Hindlimb muscle (tissue), 1 donor: Measurements from ENCODE around the gene NF2. TPM values are rescaled to one million over a fixed set of nuclear protein-coding genes. Genes with fewer than 3 reads are reported as not detected.

Experiments
- DNase-seq: peaks from one replicate; pipeline ENCODE4 v3.0.0-alpha.2; 2013
- polyA plus RNA-seq: library from polyadenylated mRNA; unstranded; fragments of 120-200 nt; gene quantifications from one replicate; pipeline ENCODE4 v1.2.1, GENCODE V29; 2013; ENCODE audit not compliant: insufficient read length

NF2 gene
- polyA plus RNA-seq, 1 donor = 21.0 TPM

GRCh38 chr22:29703569-29704195 lies 100.2 kb downstream of the NF2 start:
- no peak for DNase-seq

GRCh38 chr22:29704528-29705285 lies 101.3 kb downstream of the NF2 start:
- no peak for DNase-seq

GRCh38 chr22:29705651-29706050 lies 102.2 kb downstream of the NF2 start:
- no peak for DNase-seq

DNA sequence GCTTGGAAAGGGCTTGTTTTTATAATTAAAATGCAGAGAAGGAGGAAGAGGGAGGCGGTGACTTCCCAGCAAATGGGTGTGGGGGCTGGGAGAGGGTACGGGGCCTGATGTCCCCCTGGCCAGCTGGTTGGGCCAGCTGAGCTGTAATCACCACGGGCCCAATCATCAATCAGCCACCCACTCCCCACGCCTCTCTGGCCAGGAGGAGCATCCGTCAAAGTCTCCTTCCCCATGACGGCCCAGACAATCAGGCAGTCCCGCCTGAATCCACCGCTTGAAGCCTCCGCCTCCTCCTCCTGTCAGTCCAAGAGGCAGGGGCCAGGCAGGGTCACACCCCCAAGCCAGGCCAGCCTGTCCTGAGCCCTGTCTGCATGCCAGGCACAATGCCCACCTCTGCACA lies 103.1 kb downstream of the NF2 start:
- DNase-seq = no peak

GRCh38 chr22:29707010-29707409 lies 103.6 kb downstream of the NF2 start:
- DNase-seq = no peak

- no peak for DNase-seq
Measured at GRCh38 chr22:29707471-29707870, 104.0 kb downstream of the NF2 start.

DNA sequence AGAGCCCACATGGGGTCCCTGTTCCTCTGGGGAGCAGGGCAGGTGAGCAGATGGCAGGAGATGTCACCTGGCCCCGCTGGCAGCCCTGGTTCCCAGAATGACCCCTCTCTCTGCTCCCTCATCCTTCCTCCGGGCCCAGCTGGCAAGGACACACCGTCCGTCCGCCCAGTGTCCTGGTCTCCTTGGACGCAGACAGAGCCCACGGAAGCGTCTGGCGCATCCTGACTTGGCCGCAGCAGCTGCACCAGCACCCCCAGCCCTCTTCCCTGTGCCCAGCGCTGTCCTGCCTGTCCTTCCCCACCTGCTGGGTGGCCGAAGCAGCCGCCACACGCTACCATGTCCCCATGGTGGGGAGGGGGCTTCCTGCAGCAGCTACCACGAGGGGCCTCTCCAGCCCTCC lies 106.8 kb downstream of the NF2 start:
- DNase-seq = no peak

DNA sequence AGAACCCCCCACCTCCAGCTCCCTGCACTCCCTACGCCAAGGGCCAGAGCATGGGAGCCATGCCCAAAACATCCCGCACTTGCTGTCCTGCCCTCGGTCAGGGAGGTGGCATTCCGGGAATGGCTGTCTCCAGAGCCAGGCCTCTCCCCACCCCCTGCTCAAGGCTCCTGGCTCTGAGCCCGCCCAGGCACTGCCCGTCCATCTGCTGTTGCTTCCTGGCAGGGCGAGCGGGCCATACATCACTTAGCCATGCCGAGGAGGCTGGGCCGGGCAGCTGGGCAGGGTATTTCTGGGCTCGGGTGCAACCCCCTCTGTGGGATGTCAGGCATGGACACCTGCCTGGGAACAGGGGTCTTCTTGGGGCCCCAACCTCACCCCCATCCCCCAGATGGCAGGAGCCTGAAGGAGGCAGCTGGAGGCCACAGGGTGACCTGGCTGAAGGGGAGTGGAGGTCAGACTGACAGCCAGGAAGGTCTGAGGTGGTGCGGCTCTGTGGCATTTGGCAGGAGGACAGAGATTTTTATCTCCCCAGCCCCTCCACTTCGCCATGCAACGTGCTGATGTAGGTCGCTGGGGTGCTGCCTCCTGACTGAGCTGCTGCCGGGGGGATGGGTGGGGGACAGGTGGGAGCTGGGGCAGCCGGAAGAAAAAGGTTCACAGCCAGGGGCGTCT lies 107.6 kb downstream of the NF2 start:
- DNase-seq = no peak

DNA sequence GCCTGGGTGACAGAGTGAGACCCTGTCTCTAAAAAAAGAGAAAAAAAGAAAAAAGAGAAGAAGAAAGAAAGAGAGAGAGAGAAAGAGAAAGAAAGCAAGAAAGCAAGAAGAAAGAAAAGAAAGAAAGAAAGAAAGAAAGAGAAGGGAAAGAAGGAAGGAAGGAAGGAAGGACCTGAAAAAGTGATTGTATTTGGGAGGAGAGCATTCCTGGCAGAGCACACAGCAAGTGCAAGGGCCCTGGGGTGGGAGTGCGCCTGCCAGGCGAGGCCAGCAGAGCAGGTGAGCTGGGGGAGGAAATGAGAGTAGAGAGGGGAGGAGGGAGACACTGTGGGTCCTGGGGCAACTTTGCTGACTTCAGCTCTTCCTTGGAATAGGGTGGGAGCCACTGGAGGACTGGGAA lies 108.7 kb downstream of the NF2 start:
- no peak for DNase-seq

DNA sequence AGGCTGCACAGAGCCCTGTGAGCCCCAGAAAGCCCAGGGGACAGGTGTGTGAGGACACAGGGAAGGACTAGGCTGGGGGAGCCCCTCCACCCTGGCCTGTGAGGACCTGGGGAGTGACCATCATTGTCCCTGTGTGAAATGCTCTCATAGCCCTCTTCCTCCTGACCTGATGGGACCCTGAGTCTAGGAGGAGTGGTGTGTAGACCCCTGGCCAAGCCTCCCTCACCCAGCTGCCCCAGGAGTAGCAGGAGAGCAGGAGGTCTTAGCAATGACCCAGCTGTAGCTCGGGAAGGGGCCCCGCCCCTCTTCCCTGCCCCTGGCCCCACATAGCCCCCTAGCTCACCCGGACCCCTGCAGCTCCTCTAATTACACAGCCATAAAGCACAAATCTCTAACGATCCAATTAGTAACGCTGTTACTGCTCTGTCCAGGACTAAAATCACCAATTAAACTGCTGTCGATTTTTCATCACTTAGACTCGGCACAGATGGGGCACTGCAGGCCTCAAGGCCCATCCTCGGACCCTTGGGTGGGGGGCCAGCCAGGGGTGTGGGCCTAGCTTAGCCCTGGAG lies 109.8 kb downstream of the NF2 start:
- no peak for DNase-seq

- no peak for DNase-seq
Measured at GRCh38 chr22:29715240-29715639, 111.8 kb downstream of the NF2 start.

- DNase-seq = no peak
Measured at GRCh38 chr22:29715705-29716104, 112.3 kb downstream of the NF2 start.

DNA sequence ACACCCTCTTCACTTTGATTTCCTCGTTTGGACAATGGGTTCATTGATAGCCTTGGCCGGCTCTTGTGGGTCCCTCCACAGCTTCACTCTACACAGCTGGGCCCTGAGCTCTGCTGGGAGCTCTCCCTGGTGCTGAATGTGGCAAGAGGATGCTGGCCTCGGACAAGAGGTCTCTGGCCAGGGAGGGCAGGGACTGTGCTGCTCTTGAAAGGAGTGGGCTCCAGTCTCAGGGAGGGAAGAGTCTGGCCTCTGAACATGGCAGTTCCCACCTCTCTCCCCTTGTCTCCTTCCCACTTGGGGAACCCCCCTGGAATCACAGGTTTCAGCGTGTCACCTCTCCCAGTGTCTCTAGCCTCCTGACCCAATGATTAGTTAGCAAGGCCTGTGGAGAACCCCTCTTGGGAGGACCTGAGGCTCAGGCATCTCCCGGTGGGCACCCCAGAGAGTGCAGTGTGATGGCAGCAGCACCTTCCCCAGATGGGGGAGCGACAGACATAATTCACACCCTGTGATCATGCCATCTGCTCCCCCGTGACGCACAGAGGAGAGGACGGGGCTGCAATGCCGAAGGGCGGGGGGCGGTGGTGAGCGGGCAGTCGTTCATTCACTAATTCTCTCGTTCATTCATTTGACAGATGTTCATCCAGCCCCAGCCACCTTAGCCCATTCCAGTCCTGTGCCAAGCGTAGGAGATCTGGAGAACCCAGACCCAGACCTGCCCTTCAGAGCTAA lies 113.5 kb downstream of the NF2 start:
- DNase-seq = peak; percentile 81

- DNase-seq = no peak
Measured at GRCh38 chr22:29717789-29718188, 114.4 kb downstream of the NF2 start.

DNA sequence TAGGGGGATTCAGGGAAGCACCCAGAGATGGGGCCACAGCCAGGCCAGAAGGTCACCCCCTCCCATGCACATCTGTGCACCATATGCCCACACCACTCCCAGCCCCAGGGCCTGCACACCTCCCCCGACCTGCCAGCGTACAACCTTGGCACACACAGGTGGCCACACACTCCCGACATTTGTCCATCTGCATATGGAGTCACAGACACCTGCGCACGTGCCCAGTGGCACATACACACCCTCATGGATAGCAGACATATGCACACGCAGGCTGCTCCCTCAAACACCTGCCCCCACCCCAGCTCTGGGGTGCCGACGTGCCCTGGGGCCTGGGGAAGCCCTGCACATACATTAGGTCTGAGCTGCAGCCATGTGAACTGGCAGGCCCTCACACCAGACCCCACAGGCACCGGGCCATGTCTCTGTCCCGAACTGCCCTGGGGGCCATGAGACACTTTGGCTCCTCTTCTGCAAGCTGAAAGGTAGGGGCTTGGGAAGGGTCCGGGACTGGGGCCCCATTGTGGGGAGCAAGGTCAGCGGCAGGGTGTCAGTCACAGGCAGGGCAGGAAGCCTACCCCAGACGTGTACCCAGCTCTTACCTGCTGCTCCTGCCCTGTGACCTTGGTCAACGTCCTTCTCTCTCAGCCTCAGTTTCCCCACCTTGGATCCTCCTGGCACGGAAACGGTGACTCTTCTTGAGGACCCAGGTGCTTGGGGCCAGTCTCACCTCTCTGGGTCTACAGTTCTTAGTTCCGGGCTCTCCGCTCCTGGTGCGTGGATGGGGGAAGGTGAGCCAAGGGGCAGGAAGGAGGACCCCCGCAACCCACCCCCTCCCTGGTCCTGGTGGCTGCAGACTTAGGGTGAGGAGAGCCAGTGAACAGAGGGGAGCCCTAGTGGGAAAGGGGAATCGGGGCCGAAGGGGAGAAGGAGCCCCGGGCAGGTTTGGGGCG lies 115.8 kb downstream of the NF2 start:
- DNase-seq = no peak

GRCh38 chr22:29719899-29720645 lies 116.6 kb downstream of the NF2 start, which contains the start of gene CABP7:
CABP7 (plus strand) TSS chr22:29720003; CDS start chr22:29720425, 422 bp downstream.
- DNase-seq = no peak

GRCh38 chr22:29720811-29721323 lies 117.4 kb downstream of the NF2 start:
- DNase-seq = no peak

- no peak for DNase-seq
Measured at GRCh38 chr22:29722151-29722550, 118.7 kb downstream of the NF2 start.

- DNase-seq = no peak
Measured at GRCh38 chr22:29722587-29722986, 119.2 kb downstream of the NF2 start.

DNA sequence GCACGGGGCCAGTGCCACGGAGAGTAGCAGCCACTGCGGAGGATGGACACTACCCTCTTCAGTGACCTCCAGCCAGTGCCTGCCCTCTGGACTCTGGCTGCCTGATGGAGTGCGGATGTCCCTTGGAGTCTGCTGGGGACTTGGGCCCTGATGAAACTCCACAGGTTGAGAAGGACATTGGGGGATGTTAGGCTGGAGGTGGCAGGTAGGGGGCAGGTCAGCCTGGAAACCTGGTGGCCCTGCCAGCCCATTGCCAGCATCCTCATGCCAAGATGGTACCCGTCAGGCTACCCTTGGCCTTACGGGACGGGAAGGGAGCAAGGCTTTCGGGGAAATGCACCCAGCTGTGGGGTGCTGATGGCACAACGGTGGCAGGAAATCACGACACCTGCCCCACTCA lies 120.3 kb downstream of the NF2 start:
- DNase-seq = no peak
